SK-N-SH (cell line): Measurements from ENCODE around the gene PUS10. TPM values are rescaled to one million over a fixed set of nuclear protein-coding genes. Genes with fewer than 3 reads are reported as not detected.
"Not testable (repeated sequence)": the region's sequence is repeated elsewhere in the genome, so short reads cannot be mapped to it uniquely, and the experiment has no call there.

Source experiments
- CTCF ChIA-PET: fragments of 300-600, 350-600 bp; formaldehyde crosslinking; extraction: SDS; loops from one replicate; lab custom pipeline; 2021; lab: Yijun Ruan, JAX
- POLR2A ChIA-PET: fragments of 350-600 bp; sonication (Branson Sonifier 250); formaldehyde crosslinking; extraction: SDS; loops from one replicate; lab custom pipeline; 2020; ENCODE audit warnings: antibody characterized with exemption, inconsistent platforms; lab: Yijun Ruan, JAX
- DNase-seq: peaks from one replicate; pipeline ENCODE4 v3.0.0; 2012
- H2AFZ ChIP-seq: fragments of 200-600 bp; sonication (generic); 2 replicates; pipeline ENCODE4 v1.8.1; 2016; ENCODE audit warnings: antibody characterized with exemption, mild to moderate bottlenecking, low read depth
- H3F3A ChIP-seq: fragments of 200-600 bp; sonication (generic); replicated peaks from 2 replicates; pipeline ENCODE3; 2016; ENCODE audit warnings: antibody characterized with exemption, mild to moderate bottlenecking; ENCODE audit not compliant: insufficient read depth
- H3K27ac ChIP-seq, 2 experiments: fragments of 200-500 bp in 1 of 2; fragments of 200-600 bp in 1 of 2; sonication (Bioruptor generic) in 1 of 2; sonication (generic), shearing (Covaris generic) in 1 of 2; 2 replicates each; pipeline versions ENCODE4 v1.5.1 to v1.6.1; 2014 to 2016; ENCODE audit warnings: low read depth in 2 of 2, inconsistent platforms in 1 of 2, low read length in 1 of 2, mild to moderate bottlenecking in 1 of 2, mixed read lengths in 1 of 2
- H3K27me3 ChIP-seq: fragments of 200-600 bp; sonication (generic), shearing (Covaris generic); 2 replicates; pipeline ENCODE4 v1.6.1; 2016; ENCODE audit warnings: mixed run types; ENCODE audit not compliant: insufficient read depth
- H3K36me3 ChIP-seq, 2 experiments: fragments of 200-500 bp in 1 of 2; fragments of 200-600 bp in 1 of 2; sonication (Bioruptor generic) in 1 of 2; sonication (generic) in 1 of 2; replicated peaks in 1 of 2; 2 replicates each; pipeline versions ENCODE3 to v1.5.1; 2014 to 2016; ENCODE audit warnings: low read length in 1 of 2, mild to moderate bottlenecking in 1 of 2; ENCODE audit not compliant: insufficient read depth in 2 of 2, control insufficient read depth in 1 of 2
- H3K4me1 ChIP-seq, 2 experiments: fragments of 200-500 bp in 1 of 2; fragments of 200-600 bp in 1 of 2; sonication (Bioruptor generic) in 1 of 2; sonication (generic), shearing (Covaris generic) in 1 of 2; 2 replicates each; pipeline versions ENCODE4 v1.5.1 to v1.6.1; 2014 to 2016; ENCODE audit warnings: low read depth in 1 of 2, low read length in 1 of 2, mixed run types in 1 of 2; ENCODE audit not compliant: insufficient read depth in 2 of 2, control insufficient read depth in 1 of 2
- H3K4me2 ChIP-seq: fragments of 200-600 bp; sonication (generic), shearing (Covaris generic); 2 replicates; pipeline ENCODE4 v1.6.1; 2017; ENCODE audit warnings: mixed run types
- H3K4me3 ChIP-seq, 2 experiments: fragments of 200-500 bp in 1 of 2; fragments of 200-600 bp in 1 of 2; sonication (Bioruptor generic) in 1 of 2; sonication (generic), shearing (Covaris generic) in 1 of 2; 2 replicates each; pipeline versions ENCODE4 v1.5.1 to v1.8.1; 2014 to 2016; ENCODE audit warnings: low read depth in 2 of 2, inconsistent platforms in 1 of 2, low read length in 1 of 2, mild to moderate bottlenecking in 1 of 2, mixed read lengths in 1 of 2, moderate library complexity in 1 of 2
- H3K79me2 ChIP-seq: fragments of 200-600 bp; sonication (generic); 2 replicates; pipeline ENCODE4 v1.8.1; 2017; ENCODE audit warnings: mild to moderate bottlenecking; ENCODE audit not compliant: insufficient read depth
- H3K9ac ChIP-seq: fragments of 200-600 bp; sonication (generic); 2 replicates; pipeline ENCODE4 v1.6.1; 2017; ENCODE audit warnings: mixed run types
- H3K9me2 ChIP-seq: fragments of 200-600 bp; sonication (generic); 2 replicates; pipeline ENCODE4 v1.6.1; 2017; ENCODE audit warnings: mixed run types
- H3K9me3 ChIP-seq: fragments of 200-600 bp; sonication (generic); 2 replicates; pipeline ENCODE4 v1.6.1; 2017; ENCODE audit warnings: mixed run types, mild to moderate bottlenecking, moderate library complexity
- H4K20me1 ChIP-seq: fragments of 200-600 bp; sonication (generic); 2 replicates; pipeline ENCODE4 v1.6.1; 2017; ENCODE audit warnings: mild to moderate bottlenecking, mixed run types; ENCODE audit not compliant: insufficient read depth
- CTCF ChIP-seq: fragments of 200-600 bp; sonication (generic); IDR thresholded peaks from 2 replicates; pipeline ENCODE4 v1.6.1; 2017; ENCODE audit warnings: antibody characterized with exemption, mild to moderate bottlenecking, moderate library complexity
- FOSL2 ChIP-seq: IDR thresholded peaks from 2 replicates; pipeline ENCODE4 v1.4.0; 2012; ENCODE audit warnings: low read depth, mild to moderate bottlenecking, moderate library complexity, borderline replicate concordance
- NFIC ChIP-seq: IDR thresholded peaks from 2 replicates; pipeline ENCODE4 v1.4.0; 2012; ENCODE audit warnings: borderline replicate concordance
- RCOR1 ChIP-seq: fragments of 150-350 bp; IDR thresholded peaks from 2 replicates; pipeline ENCODE4 v1.6.1; 2017; ENCODE audit warnings: antibody characterized with exemption, low read length
- RXRA ChIP-seq: IDR thresholded peaks from 2 replicates; pipeline ENCODE4 v1.4.0; 2012; ENCODE audit warnings: low read depth, mild to moderate bottlenecking, borderline replicate concordance
- SIN3A ChIP-seq: IDR thresholded peaks from 2 replicates; pipeline ENCODE4 v1.6.1; 2012; ENCODE audit warnings: low read depth, mild to moderate bottlenecking, low read length, moderate library complexity, borderline replicate concordance
- TEAD4 ChIP-seq: IDR thresholded peaks from 2 replicates; pipeline ENCODE4 v1.4.0; 2012; ENCODE audit warnings: mild to moderate bottlenecking, borderline replicate concordance; ENCODE audit not compliant: insufficient read depth
- USF2 ChIP-seq: fragments of 150-350 bp; IDR thresholded peaks from 2 replicates; pipeline ENCODE4 v1.6.1; 2017; ENCODE audit warnings: antibody characterized with exemption, low read length, low read depth, borderline replicate concordance
- WGBS: methylation state at CpG from one replicate; pipeline ENCODE4 v1.1.6; 2017; ENCODE audit warnings: low lambda C conversion rate; 5-methylcytosine and 5-hydroxymethylcytosine counted together
- polyA plus RNA-seq, 3 experiments: library from polyadenylated mRNA; depleted of rRNA; stranded (reverse); fragments of >200 nt; gene quantifications; 2 replicates each; pipeline ENCODE4 v1.2.3, GENCODE V29; 2012

Gene PUS10
- polyA plus RNA-seq, 1 of the 3 experiments (the other 2 are of a cell fraction): 2.8 TPM

DNA sequence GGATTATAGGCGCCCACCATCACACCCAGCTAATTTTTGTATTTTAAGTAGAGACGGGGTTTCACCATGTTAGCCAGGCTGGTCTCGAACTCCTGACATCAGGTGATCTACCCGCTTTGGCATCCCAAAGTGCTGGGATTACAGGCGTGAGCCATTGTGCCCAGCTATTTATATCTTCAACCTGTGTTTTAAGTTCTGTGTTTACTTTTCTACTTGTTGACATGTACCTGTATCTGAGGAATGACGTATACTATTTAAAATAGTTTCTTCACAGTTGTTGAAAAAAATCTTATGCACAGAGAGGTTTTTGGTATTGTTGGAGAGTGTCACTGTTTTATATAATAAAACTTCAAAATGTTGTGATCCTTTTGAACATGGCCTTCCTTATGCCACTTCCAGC lies 116.8 kb downstream of the PUS10 start:
- DNase-seq, H3K79me2 ChIP-seq, H3K9me2 ChIP-seq, H3K27ac ChIP-seq, H3K9me3 ChIP-seq, POLR2A ChIA-PET, H4K20me1 ChIP-seq, H3K4me1 ChIP-seq, H3F3A ChIP-seq, H3K4me2 ChIP-seq, CTCF ChIA-PET, H3K4me3 ChIP-seq, H3K9ac ChIP-seq, H3K27me3 ChIP-seq, H2AFZ ChIP-seq: not testable (repeated sequence)
- H3K36me3 ChIP-seq: peaks cover 17 to 18% of the 10 kb centered on the region in 2 experiments
- 98% methylated on average over 6 of the region's 6 CpGs for WGBS

DNA sequence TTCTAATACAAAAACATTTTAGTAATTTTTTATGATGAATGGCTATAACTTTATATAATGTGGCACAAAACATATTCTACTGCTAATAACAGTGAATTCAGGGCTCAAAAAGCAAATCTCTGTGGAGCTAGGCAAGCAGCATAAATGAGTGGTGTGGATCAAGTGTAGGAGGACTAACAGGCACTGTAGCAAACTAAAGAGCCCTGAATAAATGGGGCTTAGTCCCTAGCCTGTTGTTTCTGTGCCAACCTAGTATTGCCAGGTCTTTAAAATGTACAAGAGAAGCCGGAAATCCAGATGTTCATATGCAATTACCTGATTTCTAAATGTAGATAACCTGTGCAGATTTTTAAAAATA lies 118.2 kb downstream of the PUS10 start:
- no peaks in the 10 kb centered on the region for H3F3A ChIP-seq
- TF ChIP-seq FOSL2 (no peak), USF2 (no peak)
- no peak overlapping the region for H3K9ac ChIP-seq
- H3K36me3 ChIP-seq: peaks cover 19 to 27% of the 10 kb centered on the region in 2 experiments
- no peak overlapping the region for H2AFZ ChIP-seq
- no peaks in the 10 kb centered on the region for H3K9me2 ChIP-seq
- no peak overlapping the region for H3K27ac ChIP-seq
- no peaks in the 10 kb centered on the region for H4K20me1 ChIP-seq
- H3K4me2 ChIP-seq: no peak overlapping the region
- POLR2A ChIA-PET: no interaction called here
- 76% methylated on average over 1 of the region's 1 CpG for whole genome bisulfite sequencing
- no peak for DNase-seq
- CTCF ChIA-PET: interaction anchor here (0.6 to 1.5 kb wide), 2 partner anchors 19 to 32 kb away, joined by 3 read pairs; partner anchors contain the start of gene REL
- no peaks in the 10 kb centered on the region for H3K79me2 ChIP-seq
- H3K4me1 ChIP-seq: no peaks in the 10 kb centered on the region
- no peak overlapping the region for H3K4me3 ChIP-seq
- H3K9me3 ChIP-seq: no peaks in the 10 kb centered on the region
- no peaks in the 10 kb centered on the region for H3K27me3 ChIP-seq

GRCh38 chr2:60899230-60899891 lies 118.7 kb downstream of the PUS10 start:
- POLR2A ChIA-PET: no interaction called here
- Histone ChIP-seq H3K4me3 (no peak overlapping the region), H3K27ac (no peak overlapping the region), H3F3A (no peaks in the 10 kb centered on the region), H3K9ac (no peak overlapping the region), H3K4me2 (no peak overlapping the region), H3K9me3 (no peaks in the 10 kb centered on the region), H3K9me2 (no peaks in the 10 kb centered on the region), H3K4me1 (no peaks in the 10 kb centered on the region), H3K36me3 (peaks cover 21 to 31% of the 10 kb centered on the region in 2 experiments), H4K20me1 (no peaks in the 10 kb centered on the region), H3K79me2 (no peaks in the 10 kb centered on the region), H3K27me3 (no peaks in the 10 kb centered on the region), H2AFZ (no peak overlapping the region)
- WGBS: 89% methylated on average over 6 of the region's 6 CpGs
- no peak for DNase-seq
- TF ChIP-seq RCOR1 (no peak), RXRA (no peak), TEAD4 (no peak), CTCF (no peak), NFIC (no peak), SIN3A (no peak)
- CTCF ChIA-PET: interaction anchor here (0.6 to 1.5 kb wide), 3 partner anchors 11 to 33 kb away, joined by 3 read pairs; partner anchors contain the start of gene REL
